ENCODE results near the gene CTSS.
A peak's percentile ranks its signal among the peaks of the same experiment; 100 is the strongest.
"Not testable (repeated sequence)": the region's sequence is repeated elsewhere in the genome, so short reads cannot be mapped to it uniquely, and the experiment has no call there.

CTSS gene

DNA sequence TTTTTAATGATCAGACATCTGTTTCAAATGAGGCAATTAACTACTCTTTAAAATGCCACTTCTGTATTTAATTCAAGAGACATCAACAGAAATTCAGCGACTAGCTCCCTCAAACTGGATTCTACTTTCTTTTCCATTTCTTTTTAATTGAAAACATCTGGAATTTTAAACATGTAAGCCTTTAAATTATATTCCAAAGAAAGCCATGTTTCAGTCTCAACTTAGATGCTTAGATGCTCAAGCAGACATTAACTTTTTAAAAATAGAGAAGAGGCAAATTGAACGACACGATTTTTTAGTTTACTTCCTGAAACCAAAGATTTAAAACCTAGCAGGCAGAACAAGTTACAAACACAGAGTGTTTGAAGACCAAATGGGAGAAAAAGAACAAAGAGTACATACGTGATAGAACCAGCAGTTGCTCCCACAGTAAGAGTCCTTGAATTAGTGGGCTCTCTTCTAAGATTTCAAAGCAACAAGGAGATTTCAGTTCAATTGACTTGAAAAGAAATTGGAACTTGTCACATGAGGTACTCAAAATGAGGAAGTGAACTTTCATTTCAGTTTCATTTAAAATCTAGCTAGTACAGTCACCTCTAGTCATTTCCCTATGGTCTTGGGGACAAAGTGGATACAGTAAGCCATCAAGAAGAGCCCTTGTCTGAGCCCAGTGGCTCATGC, at the start of gene CTSS:
Gene CTSS (minus strand): TSS at position 483 of the 681 bp plus-strand sequence. CDS start 1,015 bp downstream, outside the sequence.
- no peak for DNase-seq

- peak; percentile 66 for DNase-seq
Observed at GRCh38 chr1:150813028-150813707, 47.6 kb upstream of the CTSS start.

DNA sequence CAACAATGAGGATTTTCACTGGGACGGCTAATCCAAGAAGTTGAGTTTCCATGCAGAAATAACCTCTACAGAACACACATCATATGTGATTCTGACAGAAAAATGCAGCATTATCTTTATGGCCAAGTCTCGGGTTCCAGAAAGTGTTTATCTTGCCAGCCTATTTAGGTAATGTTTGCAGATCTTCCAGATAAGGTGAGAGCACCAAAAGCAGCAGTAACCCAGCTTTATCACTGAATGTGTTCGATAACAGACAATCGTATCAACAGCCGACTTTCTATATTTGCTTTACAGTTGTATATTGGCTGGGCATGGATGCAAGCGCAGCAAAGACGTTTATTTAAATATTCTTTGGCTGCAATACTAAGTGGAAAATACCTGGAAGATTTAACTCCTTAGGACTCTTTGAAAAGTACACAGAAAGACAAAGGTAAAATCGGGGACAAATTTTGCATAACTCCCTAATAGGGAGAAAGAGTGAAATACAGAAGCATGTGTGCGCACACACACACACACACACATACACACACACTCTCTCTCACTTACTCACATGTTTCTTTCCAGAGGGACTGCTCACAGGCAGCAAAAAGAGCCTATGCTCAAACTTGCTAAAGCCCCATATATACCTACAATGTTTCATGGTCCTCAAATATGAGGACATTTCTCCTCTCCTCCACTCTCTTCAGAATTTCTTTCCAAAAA, 45.5 kb upstream of the CTSS start:
- DNase-seq, result no peak

DNA sequence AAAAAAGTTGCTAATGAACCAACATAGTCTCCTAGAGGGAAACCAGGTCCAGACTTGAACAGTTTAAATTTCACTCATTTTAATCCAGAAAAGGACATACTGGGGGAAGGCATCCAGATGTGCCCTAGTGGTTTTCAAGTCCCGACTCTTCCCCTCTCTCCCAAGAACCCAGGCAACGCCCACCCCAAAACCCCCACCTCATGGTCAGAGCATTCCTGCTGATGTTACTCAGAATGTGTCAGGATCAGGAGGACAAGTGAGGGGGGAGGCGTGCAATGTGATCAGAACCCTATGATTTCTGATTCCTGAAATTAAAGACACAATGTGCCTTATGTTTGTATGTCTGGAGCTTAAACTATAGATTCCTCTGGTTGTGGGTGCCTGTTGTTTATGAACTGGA, 44.1 kb upstream of the CTSS start:
- DNase-seq, result no peak

GRCh38 chr1:150808846-150809245, 43.3 kb upstream of the CTSS start:
- DNase-seq, result no peak

DNA sequence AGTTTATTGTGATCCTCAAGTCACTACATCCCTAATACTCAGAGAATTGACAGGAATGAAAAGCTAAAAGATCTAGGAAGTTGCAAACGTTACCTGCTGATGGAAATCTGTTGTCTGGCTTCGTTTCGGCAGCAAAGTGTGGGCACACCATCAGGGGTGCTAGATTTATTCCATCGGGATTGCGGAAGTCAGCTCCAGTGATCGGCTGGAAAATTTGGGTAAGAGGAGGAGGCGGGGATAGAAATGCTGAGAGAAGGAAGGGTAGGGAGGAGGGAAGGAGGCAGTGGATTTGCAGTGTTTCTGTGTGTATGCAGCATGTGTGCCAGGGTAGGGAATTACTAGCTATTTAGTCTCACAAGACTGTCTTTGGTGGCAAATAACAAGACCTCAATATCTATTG, 42.5 kb upstream of the CTSS start, which contains the start of gene CTSK:
Gene CTSK (minus strand): TSS at position 140 of the 400 bp plus-strand sequence. CDS start 1,455 bp downstream, outside the sequence.
- no peak for DNase-seq

GRCh38 chr1:150807249-150808023, 41.9 kb upstream of the CTSS start:
- no peak for DNase-seq

GRCh38 chr1:150805899-150806298, 40.3 kb upstream of the CTSS start:
- no peak for DNase-seq

DNA sequence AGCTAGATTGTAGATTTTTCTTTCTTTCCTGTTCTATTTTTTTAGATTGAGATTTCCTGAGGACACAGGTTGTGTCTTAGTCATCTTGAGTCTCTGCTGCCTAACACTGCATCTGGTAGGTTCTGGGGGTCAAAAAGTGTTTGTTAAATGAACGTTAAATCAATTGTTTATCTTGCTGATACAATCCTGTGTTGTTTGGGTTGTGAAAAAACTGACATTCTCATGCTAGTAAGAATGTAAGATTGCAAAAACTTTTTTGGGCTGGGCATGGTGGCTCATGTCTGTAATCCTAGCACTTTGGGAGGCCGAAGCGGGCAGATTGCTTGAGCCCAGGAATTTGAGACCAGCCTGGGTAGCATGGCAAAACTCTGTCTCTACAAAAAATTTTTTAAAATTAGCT, 39.1 kb upstream of the CTSS start:
- no peak for DNase-seq

- no peak for DNase-seq
Observed at GRCh38 chr1:150799089-150799488, 33.5 kb upstream of the CTSS start.

GRCh38 chr1:150798525-150798924, 32.9 kb upstream of the CTSS start:
- peak; percentile 98 for DNase-seq

DNA sequence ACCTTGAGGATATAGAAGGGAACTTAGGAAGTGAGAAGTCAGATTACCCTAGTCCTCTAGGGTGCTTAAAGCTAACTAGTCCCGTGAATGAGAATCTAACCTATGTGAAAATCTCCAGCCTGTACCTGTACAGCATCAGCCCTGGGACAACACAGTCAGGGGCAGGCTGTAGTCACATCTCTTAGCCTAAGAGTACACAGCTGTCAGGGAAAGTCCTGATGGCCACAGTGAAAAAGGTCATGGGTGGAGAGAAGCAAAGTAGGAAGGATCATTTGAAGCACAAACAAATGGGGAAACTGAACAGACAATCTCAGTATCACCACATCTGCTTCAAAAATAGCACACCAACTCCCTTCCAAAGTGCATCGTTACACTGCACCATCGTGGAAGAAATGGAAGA, 30.8 kb upstream of the CTSS start:
- DNase-seq, result no peak

GRCh38 chr1:150793778-150794177, 28.2 kb upstream of the CTSS start:
- not testable (repeated sequence) for DNase-seq

GRCh38 chr1:150793221-150793620, 27.6 kb upstream of the CTSS start:
- no peak for DNase-seq

DNA sequence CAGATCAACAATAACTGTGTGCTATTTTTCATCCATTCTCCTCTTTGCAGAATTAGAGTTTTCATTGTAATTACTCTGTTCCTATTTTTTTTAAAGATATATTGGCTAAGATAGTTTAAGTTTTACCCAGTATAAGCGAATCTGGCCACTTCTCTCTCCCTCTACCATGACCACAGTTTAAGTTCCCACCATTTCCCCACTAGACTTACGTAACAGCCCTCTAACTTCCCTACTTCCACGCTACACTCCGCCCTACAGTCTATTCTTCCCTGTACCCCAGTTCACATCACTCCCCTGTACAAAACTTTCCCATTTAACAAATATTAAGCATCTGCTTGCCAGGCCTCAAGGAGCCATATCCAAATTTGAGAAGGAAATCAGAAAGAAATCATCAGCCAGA, 26.0 kb upstream of the CTSS start:
- DNase-seq, result no peak

- DNase-seq, result no peak
Observed at GRCh38 chr1:150789396-150789795, 23.8 kb upstream of the CTSS start.

DNA sequence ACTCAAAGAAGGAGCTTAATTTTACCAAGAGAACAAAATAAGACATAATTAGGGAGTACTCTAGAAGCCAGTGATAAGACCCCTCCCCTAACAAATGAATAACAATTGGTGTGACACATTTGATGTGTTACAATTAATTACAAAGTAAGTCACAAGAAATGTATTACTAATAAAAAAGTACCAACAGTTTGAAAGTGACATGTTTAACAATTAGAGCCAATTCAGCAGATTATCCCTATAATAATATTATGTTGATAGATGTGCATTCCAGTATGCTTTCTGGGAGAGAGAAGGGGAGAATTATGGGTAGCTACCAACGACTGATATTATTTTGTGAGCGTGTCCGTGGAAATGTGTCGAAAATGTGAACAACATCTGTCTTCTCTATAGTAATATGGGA, 23.4 kb upstream of the CTSS start:
- no peak for DNase-seq

DNA sequence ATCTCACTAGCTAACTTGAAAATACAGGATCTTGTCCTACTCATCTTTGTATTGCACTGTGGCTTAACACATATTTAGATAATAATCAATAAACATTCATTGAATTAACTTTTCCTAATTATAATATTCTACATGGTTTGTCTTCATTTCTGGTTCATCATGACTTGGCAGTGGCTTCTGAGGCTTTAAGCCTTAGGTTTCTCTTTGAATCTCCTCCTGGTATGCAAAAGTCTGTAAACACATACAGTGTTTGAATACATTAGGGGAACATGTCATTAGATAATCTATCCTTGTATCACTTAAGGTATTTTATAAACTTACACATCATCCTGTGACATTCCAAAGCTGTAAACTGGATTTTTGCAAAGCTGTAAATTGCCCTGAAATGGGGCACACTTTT, 21.9 kb upstream of the CTSS start:
- DNase-seq, result no peak

DNA sequence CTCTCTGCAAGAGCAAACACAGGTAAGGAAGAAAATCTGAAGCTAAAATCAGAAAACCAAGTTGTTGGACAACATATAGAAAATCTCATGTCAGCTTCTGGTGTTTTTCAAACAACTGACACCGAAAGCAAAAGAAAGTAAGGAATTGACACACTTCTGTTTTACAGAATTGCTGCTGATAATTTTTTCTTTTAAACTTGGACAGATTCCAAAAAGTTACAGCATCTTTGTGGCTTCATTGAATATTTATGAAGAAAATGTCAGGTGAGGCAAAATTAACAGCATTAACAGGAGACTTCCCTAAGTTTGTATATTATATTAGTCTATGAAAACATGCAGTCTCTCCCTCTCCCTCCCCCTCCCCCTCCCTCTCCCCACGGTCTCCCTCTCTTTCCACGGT, 14.9 kb upstream of the CTSS start:
- DNase-seq, result no peak

DNA sequence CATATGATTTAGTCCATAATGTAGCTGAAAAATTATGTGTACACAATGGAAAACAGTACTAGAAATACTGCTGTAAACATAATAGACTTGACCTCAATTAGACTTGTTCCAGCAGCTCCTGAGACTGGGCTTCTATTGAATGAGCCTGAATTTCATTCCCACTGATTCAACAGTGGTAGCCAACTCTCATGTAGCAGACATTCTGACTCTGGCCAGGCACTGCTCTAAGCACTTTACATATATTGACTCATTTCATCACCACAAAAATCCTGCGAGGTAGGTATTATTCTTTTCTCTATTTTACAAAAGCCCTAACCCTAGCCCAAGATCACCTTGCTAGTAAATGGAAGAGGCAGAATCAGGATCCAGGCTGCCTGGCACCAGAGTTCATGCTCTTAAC, 12.8 kb upstream of the CTSS start:
- DNase-seq, result no peak

DNA sequence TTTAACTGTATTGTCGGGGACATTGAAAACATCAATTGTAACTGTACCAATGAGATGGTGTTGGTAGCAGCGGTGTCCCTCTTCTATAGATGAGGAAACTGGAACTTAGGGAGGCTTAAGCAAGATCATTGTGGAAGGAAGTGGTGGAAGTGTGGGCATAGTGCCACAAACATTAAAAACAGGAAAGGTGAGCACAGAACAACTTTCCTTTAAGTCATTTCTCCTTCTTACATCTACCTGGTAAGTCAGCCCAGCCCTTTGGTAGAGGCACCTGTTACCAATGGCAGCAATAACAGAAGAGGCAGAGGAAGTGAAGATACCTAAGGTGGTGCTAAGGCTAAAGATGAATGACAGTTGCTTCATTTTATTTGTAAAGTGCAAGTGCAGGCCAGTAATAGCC, 12.0 kb upstream of the CTSS start:
- DNase-seq, result no peak

DNA sequence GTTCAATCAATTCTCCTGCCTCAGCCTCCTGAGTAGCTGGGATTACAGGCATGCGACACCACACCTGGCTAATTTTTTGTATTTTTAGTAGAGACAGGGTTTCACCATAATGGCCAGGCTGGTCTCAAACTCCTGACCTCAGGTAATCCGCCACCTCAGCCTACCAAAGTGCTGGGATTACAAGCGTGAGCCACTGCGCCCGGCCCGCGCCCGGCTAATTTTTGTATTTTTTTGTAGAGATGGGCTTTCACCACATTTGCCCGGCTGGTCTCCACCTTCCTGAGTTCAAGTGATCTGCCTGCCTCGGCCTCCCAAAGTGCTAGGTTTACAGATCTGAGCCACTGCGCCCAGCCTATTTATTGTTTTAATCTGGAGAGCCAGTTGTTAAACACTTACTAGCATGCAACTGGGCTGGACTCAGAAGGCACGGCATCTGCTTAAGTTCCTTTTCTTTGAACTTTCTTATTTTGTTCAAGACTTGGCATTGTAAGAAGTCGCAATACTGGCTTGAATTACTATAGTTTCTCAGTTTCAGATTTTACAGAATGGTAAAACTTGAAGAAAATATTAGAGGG, 10.4 kb upstream of the CTSS start:
- DNase-seq, result not testable (repeated sequence)

DNA sequence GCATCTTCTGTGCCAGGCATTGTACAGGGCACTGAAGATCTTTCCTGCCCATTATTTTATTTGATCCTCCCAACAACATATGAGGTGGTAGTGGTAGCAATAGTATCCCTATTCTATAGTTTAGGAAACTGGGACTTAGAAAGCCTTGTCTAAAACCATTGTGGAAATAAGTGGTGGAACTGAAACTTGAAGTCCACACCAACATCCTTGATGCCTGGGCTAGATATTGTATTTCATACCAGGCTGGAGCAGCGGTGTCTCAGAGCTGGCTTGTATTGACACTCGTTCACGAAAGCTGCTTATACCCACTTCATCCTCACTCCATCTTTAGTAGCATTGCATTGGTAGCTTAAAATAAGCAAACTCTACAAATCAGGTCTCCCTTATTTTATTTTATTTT, 9.7 kb upstream of the CTSS start:
- DNase-seq, result no peak

All from NCI-H69 (cell line).